Lower leg skin (tissue), 4 donors: ENCODE results near the gene FBXO39. TPM values are rescaled to one million over a fixed set of nuclear protein-coding genes. Genes with fewer than 3 reads are reported as not detected.
"Not testable (repeated sequence)": the region's sequence is repeated elsewhere in the genome, so short reads cannot be mapped to it uniquely, and the experiment has no call there.

Experiments
- DNase-seq, 2 donors: peaks; one replicate each; pipeline ENCODE4 v3.0.0-alpha.2; 2019; ENCODE audit warnings: low spot score in 2 of 2
- H3K4me3 ChIP-seq: fragments of 200-600 bp; sonication (generic); 2 replicates; pipeline ENCODE4 v1.5.1; 2017; ENCODE audit warnings: mild to moderate bottlenecking, low read depth; ENCODE audit not compliant: poor library complexity, severe bottlenecking
- CTCF ChIP-seq, 3 donors: fragments of 450-650 bp; IDR thresholded peaks; one replicate each; pipeline ENCODE4 v1.5.1; 2016; ENCODE audit warnings: antibody characterized with exemption in 3 of 3, mild to moderate bottlenecking in 3 of 3, moderate library complexity in 2 of 3
- POLR2A ChIP-seq, 2 donors: fragments of 450-650 bp; IDR thresholded peaks; one replicate each; pipeline ENCODE4 v1.6.1; 2016 to 2017; ENCODE audit warnings: antibody characterized with exemption in 2 of 2, mild to moderate bottlenecking in 1 of 2, moderate library complexity in 1 of 2
- WGBS, 2 donors: methylation state at CpG; one replicate each; pipeline ENCODE4 v1.1.5; 2018; 5-methylcytosine and 5-hydroxymethylcytosine counted together
- intact Hi-C: fragments of 100-400 bp; cut with DNase I; formaldehyde crosslinking; loops from one replicate; pipeline ENCODE4 v1.15.0; 2023; ENCODE audit warnings: low total_unique reads
- total RNA-seq, 4 donors: library from RNA; depleted of rRNA; stranded (reverse); fragments of >200 nt; gene quantifications; one replicate each; pipeline ENCODE4 v1.1.0, GENCODE V29; 2016

The FBXO39 gene
- total RNA-seq, 4 donors from 2014 or later = 0.42 to 0.97 (median 0.71) TPM

GRCh38 chr17:6800422-6801027, 24.5 kb downstream of the FBXO39 start:
- no peak for DNase-seq
- 89 to 93% methylated on average over 13 of the region's 13 CpGs for WGBS, 2 donors
- TF ChIP-seq CTCF (IDR thresholded peaks at IDR 0.05) (no peak), POLR2A (IDR thresholded peaks at IDR 0.05) (no peak)
- H3K4me3 ChIP-seq = no peak overlapping the region
- intact Hi-C loops = no loop called here

GRCh38 chr17:6811510-6811909, 35.5 kb downstream of the FBXO39 start:
- intact Hi-C loops = no loop called here
- 91 to 93% methylated on average over 9 of the region's 9 CpGs for WGBS, 2 donors
- H3K4me3 ChIP-seq = no peak overlapping the region
- no peak for TF ChIP-seq CTCF (IDR thresholded peaks at IDR 0.05)
- TF ChIP-seq POLR2A (IDR thresholded peaks at IDR 0.05) = no peak
- no peak for DNase-seq

- H3K4me3 ChIP-seq = no peak overlapping the region
- DNase-seq = no peak
- WGBS, 2 donors = 52 to 59% methylated on average over 9 of the region's 9 CpGs
- intact Hi-C loops = no loop called here
- TF ChIP-seq CTCF (IDR thresholded peaks at IDR 0.05) (no peak), POLR2A (IDR thresholded peaks at IDR 0.05) (no peak)
Measured at GRCh38 chr17:6812295-6812694, 36.3 kb downstream of the FBXO39 start.

- WGBS, 2 donors = 84 to 93% methylated on average over 10 of the region's 10 CpGs
- no peak for DNase-seq
- intact Hi-C loops = no loop called here
- TF ChIP-seq POLR2A (IDR thresholded peaks at IDR 0.05) (no peak), CTCF (IDR thresholded peaks at IDR 0.05) (no peak)
- no peak overlapping the region for H3K4me3 ChIP-seq
Measured at GRCh38 chr17:6815775-6816174, 39.8 kb downstream of the FBXO39 start.

GRCh38 chr17:6816368-6816767, 40.4 kb downstream of the FBXO39 start:
- intact Hi-C loops, DNase-seq, H3K4me3 ChIP-seq: not testable (repeated sequence)
- 80 to 83% methylated on average over 3 of the region's 3 CpGs for WGBS, 2 donors

- intact Hi-C loops = no loop called here
- H3K4me3 ChIP-seq = no peak overlapping the region
- TF ChIP-seq POLR2A (IDR thresholded peaks at IDR 0.05) = no peak
- TF ChIP-seq CTCF (IDR thresholded peaks at IDR 0.05) = no peak
- no peak for DNase-seq
- 91 to 96% methylated on average over 3 of the region's 3 CpGs for WGBS, 2 donors
Measured at GRCh38 chr17:6818938-6819337, 42.9 kb downstream of the FBXO39 start.
